ENCODE data around the gene SMAD6.

The SMAD6 gene

DNA sequence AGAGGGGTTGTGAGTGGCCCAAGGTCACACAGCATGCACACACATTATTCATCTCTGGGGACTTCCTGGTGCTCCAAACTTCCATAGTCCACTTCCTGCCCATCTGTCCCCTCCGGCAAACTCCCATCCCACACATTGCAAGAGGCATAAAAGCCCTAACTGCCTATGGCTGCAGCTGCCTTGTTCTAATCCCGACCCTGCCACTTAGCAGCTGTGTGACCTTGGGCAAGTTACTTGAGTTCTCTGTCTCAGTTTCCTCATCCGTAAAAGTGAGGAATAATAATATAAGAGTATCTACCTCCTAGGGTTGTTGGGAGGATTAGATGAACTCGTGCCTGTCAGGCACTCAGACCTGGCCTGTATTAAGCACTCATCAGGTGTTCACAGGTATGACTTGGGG, 84.2 kb downstream of the SMAD6 start:
- TF ChIP-seq POLR2A (IDR thresholded peaks at IDR 0.05; ENCODE audit: low read depth, low read length): no peak
- FAIRE-seq (no peak), DNase-seq (ENCODE audit: insufficient read length, low spot score) (no peak)

GRCh38 chr15:66786708-66787488, 84.9 kb downstream of the SMAD6 start:
- DNase-seq (ENCODE audit: insufficient read length, low spot score) (no peak), FAIRE-seq (no peak)
- no peak for TF ChIP-seq POLR2A (IDR thresholded peaks at IDR 0.05; ENCODE audit: low read depth, low read length)

GRCh38 chr15:66787489-66787871, 85.4 kb downstream of the SMAD6 start:
- no peak for DNase-seq (ENCODE audit: insufficient read length, low spot score)
- no peak for FAIRE-seq
- no peak for TF ChIP-seq POLR2A (IDR thresholded peaks at IDR 0.05; ENCODE audit: low read depth, low read length)

- DNase-seq (ENCODE audit: insufficient read length, low spot score) (no peak), FAIRE-seq (no peak)
Observed at GRCh38 chr15:66788024-66788423, 86.0 kb downstream of the SMAD6 start.

DNA sequence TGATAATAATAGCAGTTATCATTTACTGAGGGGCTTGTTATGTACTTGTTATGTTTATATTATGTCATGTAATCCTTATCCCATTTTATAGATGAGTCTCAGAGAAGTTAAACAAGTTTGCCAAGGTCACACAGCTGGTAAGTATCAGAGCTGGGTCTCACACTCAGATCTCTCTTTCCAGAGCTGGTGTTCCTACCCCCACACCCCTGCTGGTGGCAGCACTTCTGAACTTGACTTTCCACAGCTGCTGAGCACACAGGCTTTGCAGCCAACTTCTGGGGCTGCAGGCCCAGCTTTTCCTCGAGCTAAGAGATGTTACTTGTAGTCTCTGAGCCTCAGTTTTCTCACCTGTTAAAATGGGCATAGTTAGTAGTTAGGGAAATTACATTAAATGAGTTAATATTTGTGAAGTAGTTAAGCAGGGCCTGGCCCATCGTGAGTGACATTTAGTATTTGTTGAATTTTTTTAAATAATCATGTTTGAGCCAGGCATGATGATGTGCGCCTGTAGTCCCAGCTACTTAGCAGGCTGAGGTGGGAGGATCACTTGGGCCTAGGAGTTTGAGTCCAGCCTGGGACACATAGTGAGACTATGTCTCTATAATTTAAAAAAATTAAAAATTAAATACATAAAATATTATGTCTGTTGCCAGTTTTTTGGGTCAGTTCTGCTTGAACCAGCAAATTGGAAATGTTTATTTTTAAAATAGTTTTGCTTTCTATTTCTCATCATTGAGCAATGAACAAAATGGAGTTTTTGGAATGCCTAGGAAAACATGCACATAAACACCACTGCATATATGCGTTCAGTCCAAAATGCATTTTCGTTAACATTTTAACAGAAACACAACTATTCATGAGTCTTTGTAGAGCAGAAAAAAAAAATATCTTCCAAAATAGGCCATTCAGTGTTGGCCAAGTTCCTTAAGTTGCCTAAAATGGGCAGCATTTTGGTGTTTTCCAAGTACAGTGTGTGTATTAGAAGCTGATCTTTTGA, 87.3 kb downstream of the SMAD6 start:
- FAIRE-seq (no peak), DNase-seq (ENCODE audit: insufficient read length, low spot score) (no peak)
- TF ChIP-seq POLR2A (IDR thresholded peaks at IDR 0.05; ENCODE audit: low read depth, low read length): no peak

More at GRCh38 chr15:66788024-66788423, 86.0 kb downstream of the SMAD6 start:
- TF ChIP-seq POLR2A (IDR thresholded peaks at IDR 0.05; ENCODE audit: low read depth, low read length): no peak

DNA sequence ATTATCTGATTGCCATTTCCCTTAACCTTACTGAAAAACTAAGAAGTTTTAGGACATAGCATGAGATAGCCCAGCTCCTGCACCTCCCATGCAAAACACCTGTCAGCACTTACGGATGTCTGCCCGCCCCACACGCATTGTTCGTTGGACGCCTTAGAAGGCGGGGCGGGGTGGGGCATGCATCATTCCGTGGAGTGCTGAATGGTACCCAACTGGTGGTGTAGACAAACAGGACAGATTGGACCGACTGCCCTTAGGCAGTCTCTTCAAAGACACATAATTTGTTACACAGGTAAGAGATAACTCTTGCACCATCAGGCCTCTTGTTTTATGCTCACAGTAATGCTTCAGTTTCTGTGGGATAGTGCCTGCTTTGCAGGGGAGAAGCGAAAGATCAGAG, 93.8 kb downstream of the SMAD6 start:
- FAIRE-seq (no peak), DNase-seq (ENCODE audit: insufficient read length, low spot score) (no peak)
- no peak for TF ChIP-seq POLR2A (IDR thresholded peaks at IDR 0.05; ENCODE audit: low read depth, low read length)

- no peak for DNase-seq (ENCODE audit: insufficient read length, low spot score)
- TF ChIP-seq POLR2A (IDR thresholded peaks at IDR 0.05; ENCODE audit: low read depth, low read length): no peak
- FAIRE-seq: no peak
Observed at GRCh38 chr15:66796343-66796742, 94.3 kb downstream of the SMAD6 start.

DNA sequence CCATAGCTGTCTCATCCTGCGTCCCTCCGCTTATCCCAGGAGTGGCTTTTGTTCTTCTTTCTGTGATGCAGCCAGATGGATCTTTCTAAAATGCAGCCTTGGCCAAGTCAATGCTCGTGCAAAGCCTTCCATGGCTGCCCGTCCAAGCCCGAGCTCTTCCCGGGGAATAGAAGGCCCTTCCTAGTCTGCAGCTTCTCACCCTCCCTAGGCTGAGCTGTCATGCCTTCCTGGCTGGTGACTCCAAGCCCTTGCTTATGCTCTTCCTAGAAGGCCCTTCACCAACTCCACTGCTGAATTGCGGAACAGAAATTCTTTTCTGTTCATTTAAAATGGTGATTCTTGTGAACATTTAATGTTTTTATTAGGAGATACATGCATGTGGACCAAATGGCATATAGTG, 95.9 kb downstream of the SMAD6 start:
- DNase-seq (ENCODE audit: insufficient read length, low spot score) (no peak), FAIRE-seq (no peak)
- no peak for TF ChIP-seq POLR2A (IDR thresholded peaks at IDR 0.05; ENCODE audit: low read depth, low read length)

GRCh38 chr15:66798426-66799061, 96.5 kb downstream of the SMAD6 start:
- FAIRE-seq (no peak), DNase-seq (ENCODE audit: insufficient read length, low spot score) (no peak)
- TF ChIP-seq POLR2A (IDR thresholded peaks at IDR 0.05; ENCODE audit: low read depth, low read length): no peak

DNA sequence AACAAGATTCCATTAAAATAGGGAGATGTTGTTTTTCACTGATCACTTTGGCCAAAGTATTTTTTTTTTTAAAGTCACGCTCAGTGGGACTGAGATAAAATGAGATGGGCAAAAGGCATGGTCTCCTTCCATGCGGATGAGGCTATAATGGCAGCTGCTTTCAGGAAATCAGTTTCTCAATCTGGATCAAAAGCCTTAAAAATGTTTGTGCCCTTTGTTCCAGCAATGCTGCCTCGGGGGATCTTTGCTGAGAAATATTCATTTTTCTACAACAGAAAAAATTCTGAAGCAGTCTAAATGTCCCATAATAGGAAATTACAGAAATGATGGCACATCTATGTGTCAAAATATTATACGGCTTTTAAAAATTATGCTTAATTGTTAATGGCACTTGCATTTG, 97.2 kb downstream of the SMAD6 start:
- TF ChIP-seq POLR2A (IDR thresholded peaks at IDR 0.05; ENCODE audit: low read depth, low read length): no peak
- FAIRE-seq: no peak

DNA sequence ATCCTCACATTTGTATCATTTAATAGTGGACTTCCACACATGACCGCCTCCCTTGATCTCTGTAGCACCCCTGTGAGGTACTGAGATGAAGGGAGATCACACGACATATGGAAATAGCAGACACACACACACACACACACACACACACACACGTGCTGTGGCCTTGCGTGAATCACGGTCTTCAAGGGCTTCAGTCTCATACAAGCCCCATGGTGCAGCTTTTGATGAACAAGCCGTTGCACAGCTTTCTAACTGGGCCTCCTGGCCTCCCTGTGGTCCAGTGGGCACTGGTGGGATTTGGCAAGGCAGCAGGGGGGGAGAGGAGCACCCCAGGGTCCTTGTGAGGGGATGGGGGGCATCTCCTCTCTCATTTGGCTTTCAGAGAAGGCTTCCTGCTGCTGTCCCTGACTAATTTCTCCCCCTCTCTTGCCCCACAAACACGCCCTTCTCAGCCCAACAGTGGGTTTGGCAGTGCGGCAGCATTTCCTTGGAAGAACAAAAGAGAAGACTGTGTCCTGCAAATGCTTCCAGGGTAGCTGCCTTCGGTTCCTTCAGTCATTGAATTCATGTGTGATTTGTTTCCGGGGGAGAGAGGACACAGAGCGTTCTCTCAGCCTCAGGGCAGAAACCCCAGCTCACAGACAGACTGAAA, 98.7 kb downstream of the SMAD6 start:
- TF ChIP-seq POLR2A (IDR thresholded peaks at IDR 0.05; ENCODE audit: low read depth, low read length): no peak
- DNase-seq (ENCODE audit: insufficient read length, low spot score): no peak
- FAIRE-seq: no peak

More for the DNA sequence above, 97.2 kb downstream of the SMAD6 start:
- no peak for DNase-seq (ENCODE audit: insufficient read length, low spot score)

DNA sequence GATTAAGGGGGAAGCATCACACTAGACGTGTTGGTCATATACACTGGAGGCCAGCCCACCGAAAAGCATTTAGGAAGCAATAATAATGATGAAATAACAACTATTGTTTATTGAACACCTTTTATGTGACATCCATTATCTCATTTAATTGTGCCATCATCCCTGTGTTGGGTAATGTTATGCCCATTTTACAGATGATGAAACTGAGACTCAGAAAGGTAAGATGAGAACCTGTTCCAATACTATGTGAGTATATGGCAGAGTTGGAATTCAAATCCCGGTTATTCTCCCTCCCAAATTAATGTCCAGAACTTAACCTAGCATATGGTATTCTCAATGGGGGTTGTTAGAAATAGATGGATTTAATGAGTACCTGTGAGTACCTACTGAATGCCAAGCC, 99.2 kb downstream of the SMAD6 start:
- DNase-seq (ENCODE audit: insufficient read length, low spot score) (no peak), FAIRE-seq (no peak)
- no peak for TF ChIP-seq POLR2A (IDR thresholded peaks at IDR 0.05; ENCODE audit: low read depth, low read length)
